GM21447 (cell line): ENCODE results near the gene POLRMT.

Experiments used
- ATAC-seq: cut with Tn5 transposase; IDR thresholded peaks from one replicate; pipeline ENCODE4 v1.9.1; 2021; ENCODE audit not compliant: unreplicated experiment

The POLRMT gene

DNA sequence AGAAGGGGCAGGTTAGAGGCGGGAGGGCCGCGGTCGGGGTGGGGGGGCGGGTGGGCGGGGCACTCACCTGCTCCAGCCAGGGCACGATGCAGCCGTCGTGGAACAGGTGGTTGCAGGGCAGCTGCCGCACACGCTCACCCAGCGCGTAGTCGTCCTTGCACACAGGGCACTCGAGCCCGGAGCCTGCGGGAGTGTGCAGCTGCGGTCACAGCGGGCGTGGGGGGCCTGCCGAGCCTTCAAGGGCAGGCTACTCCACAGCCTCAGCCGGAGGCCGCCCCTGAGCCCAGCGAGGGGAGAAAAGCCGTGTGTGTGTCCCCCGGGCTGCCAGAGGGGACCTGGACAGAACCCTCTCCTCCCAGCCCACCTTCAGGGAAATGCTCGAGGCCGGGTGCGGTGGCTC lies 15.0 kb upstream of the POLRMT start:
- no peak for ATAC-seq

DNA sequence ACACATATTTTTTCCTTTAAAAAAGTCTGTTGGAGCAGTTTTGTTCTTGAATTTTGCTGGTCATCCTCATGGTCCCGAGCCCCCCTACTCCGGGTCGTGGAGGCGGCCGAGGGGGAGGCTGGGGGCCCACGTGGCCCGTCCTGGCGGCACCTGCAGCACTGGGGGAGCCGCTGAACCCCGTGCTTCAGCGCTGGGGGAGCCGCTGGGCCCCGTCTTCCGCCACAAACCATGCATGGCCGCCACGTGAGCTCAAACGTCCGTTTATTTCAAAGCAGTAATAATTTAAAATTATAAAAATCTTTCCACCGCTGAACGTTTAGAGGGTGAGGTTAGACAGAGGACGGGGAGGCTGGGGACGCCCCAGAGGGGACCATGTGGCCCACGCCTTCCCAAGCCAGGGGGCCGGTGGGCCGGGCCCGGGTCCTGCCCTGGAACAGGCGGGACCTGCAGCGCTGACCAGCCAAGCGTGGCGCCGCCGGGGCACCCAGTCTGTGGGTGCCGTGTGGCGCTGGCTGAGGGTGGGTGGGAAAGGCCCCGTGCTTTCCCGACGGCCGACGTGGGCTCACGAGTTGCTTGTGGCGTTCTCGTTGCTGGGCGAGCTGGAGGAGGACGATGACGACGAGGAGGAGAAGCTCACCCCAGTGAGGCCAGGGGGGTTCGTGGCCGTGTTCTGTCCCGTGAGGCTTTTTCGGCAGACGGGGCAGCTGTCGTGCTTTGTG lies 14.4 kb upstream of the POLRMT start:
- ATAC-seq: no peak

DNA sequence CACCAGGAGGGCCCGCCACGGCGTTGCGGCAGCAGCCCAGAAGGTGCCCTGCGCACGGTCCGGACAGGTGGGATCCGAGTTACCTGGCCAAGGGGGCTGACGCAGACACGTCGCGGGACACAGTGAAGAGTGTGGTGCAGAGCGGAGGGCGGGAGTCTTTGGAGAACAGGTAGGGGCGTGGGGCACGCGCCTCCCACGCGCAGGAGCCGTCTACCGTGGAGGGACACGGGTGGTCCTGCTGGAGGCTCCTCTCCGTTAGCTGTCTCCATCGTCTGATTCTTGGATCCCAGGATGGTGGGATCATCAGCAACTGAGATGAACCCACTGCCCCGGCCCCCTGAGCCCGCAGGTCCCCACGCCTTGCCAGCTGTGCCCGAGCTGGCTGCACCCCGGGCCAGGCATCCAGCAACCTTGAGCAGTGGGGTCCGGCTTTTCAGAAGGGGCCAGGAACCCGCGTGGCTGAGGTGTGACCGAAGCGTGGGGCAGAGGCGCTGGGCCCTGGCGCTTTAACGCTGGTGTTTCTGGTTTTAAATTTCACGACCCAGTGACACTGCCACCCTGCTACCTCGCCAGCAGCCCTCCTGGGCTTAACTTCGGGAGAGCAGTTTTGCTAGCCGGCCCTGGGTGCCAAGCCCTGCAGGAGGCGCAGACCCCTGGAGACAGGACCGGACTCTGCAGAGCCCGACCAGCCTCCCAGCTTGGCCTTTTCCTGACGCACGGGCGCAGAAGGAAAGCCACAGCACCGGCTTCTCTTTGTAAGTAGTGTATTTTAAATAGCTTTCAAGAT lies 13.6 kb upstream of the POLRMT start:
- no peak for ATAC-seq

DNA sequence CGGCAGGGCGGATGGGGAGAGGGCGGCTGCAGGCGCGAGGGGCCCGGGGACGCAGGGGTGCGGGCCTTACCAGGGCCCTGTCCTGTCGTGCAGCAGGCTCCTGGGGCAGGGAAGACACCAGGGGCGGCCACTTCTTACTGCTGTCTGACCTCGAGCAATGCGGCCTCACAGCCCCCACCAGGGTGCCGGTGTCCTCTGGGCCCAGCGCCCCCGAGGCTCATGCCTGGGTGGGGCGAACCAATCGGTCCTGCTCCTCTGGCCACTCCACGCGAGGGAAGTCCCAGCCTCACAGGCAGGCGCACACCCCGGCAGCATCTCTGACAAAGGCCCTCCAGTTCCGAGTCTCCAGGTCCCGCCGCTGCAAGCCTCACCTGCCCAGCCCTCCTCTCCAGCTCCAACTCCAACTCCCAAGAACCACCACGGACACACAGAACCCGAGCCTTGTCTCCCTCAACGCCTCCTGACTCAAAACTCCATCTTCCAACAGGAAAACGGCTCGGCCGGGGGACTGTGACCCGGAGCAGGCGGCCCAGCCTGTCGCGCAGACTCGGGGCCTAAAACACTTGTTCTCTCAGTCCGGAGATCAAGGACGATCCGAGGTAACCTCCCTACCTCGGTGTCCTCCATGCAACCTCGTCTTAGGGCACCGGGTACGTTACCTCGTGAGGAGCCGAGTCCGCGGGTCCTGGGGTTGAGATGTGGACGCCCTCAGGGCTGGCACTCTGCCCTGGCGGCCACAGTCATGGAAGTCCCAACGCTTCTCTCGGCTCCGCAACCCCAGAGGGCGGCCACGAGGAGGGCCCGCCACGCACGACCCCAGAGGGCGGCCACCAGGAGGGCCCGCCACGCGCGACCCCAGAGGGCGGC lies 12.8 kb upstream of the POLRMT start:
- no peak for ATAC-seq

DNA sequence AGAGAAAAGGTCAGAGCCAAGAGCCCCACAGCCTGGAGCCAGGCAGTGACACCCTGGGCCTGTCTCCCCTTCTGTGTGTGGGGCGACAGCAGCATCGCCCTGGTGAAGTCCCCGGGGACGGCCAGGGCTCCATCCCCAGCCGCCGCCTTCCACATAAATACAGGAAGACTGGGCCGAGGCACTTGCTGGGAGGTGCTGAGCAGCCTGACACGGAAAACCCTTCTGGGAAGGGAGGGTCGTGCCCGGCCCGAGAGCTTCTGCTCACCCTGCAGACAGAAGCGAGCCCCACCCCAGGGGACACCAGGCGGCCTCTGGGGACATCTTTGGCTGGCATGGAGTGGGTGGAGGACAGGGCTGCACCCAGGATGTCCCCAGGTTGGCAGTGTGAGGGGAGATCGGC lies 11.5 kb upstream of the POLRMT start:
- ATAC-seq: no peak

DNA sequence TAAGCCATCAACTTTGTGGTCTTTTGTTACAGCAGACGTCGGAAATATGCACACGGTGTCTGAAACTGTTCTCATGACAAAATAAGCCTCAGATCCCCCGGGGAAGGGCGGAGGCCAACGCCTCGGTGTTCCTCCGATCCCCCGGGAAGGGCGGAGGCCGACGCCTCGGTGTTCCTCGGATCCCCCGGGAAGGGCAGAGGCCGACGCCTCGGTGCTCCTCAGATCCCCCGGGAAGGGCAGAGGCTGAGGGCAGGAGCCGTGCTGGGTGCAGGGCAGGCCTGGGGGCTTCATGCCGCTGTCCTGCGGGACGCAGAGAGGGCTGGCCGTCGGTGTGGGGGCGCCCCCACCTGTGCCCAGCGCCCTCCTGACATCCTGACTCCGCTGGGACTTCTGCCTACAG lies 11.0 kb upstream of the POLRMT start:
- ATAC-seq: no peak

DNA sequence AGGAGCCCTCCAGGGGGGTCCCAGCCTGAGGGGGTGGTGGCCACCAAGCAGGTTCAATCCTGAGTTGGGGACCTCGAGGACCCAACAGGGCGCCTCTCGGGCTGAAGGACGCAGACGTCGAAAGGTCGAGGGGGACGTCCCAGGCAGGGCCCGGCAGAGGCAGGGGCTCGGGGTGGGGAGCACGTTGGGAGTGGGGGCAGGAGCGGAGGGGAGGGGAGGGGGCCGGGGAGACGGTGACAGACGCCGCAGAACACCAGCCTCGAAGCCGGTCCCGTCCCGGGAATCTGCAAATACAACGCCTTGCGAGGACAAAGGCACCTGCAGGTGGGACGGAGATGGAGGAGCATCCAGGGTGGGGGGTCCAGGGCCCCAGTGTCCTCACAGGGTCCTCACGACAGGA lies 10.4 kb upstream of the POLRMT start:
- ATAC-seq: no peak

DNA sequence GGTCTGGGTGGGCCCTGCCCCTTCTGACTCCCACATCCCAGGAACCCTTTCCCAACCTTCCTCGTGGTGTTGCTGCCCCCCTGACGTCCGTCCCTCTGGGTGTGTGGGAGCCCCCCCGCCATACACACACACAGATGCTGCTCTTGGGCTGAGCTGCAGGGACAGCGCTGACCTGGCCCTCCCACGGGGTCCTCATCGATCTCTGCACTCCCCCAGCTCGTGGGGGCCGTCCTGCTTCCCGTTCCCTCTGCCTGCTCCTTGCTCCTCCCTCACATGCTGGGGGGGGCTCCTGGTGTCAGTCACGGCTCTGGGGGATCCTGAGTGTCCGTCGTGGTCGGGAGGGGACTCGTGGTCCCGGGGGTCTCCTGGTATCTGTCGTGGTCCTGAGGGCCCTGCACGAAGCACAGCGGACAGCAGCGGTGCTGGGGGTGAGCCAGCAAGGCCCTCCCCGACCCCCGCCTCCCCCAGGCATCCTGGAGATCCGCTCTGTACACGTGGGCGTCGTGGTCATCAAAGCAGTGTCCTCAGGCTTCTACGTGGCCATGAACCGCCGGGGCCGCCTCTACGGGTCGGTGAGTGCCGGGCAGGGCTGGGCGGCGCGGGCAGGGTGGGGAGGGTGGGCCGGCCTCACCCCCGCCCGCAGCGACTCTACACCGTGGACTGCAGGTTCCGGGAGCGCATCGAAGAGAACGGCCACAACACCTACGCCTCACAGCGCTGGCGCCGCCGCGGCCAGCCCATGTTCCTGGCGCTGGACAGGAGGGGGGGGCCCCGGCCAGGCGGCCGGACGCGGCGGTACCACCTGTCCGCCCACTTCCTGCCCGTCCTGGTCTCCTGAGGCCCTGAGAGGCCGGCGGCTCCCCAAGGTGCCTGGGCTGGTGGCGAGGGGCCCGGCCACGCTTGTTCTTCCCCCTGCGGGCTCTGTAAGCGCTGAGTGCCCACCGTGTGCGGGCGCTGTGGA lies 9.7 kb upstream of the POLRMT start:
- ATAC-seq: no peak

DNA sequence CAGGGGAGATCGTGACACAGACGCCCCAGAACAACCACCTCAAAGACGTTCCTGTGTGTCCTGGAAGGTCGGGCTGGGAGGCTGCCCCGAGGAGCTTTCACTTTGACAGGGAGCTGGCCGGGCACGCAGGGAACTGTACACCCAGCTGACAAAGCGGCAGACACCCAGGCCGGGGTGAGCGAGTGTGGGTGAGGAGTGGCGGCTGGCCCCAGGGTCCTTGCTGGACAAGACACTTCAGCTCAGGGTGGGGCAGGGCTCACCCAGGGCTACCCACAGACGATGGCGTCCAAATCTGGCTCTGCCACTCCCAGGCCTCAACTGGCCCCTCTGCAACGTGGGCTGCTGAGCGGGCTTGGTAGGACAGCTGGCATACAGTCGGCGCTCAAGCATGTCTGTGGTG lies 8.4 kb upstream of the POLRMT start:
- no peak for ATAC-seq

DNA sequence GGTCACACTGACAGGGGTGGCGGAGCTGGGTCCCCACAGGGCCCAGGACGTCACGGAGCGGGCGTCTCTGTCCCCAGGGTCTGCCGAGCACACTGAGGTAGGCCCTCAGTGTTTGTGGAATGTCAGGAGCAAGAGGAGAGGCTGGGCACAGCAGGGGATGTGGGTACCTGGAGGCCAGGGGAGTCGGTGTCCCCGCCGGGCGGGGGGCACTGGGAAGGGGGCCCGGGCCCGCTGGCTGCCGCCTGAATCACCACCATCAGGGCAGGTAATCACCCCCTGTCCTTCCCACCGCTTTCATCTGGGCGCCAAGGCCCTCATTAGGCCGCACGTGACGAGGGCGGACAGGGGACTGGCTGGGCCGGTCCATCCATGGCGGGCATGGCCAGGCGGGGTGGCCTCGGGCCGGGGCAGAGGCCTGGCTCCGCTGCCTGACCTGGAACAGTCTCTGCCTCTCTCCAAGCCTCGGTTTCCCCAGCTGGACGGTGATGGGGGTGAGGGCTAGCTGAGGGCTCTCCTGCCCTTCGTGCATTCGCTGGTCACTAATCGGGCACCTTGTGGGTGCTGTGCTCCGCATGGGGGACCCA lies 7.4 kb upstream of the POLRMT start:
- ATAC-seq: no peak

DNA sequence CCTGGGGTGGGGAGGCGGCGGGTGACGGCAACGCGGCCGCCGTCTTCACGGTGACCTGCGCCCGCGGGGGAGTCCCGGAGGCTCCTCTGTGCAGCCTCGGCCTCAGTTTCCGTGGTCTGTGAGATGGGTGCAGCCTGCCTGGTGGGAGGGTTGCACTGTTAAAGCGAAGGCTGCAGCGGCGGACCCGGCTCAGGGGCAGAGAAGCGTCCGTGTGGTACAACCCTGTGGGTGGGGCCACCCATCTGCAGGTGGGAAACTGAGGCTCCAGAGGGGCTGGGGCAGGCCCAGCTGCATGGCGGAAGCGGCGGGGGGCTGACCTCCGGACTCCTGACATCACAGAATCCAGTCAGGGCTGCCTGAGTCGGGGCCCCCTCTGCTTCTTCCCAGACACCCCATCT lies 6.8 kb upstream of the POLRMT start:
- no peak for ATAC-seq

DNA sequence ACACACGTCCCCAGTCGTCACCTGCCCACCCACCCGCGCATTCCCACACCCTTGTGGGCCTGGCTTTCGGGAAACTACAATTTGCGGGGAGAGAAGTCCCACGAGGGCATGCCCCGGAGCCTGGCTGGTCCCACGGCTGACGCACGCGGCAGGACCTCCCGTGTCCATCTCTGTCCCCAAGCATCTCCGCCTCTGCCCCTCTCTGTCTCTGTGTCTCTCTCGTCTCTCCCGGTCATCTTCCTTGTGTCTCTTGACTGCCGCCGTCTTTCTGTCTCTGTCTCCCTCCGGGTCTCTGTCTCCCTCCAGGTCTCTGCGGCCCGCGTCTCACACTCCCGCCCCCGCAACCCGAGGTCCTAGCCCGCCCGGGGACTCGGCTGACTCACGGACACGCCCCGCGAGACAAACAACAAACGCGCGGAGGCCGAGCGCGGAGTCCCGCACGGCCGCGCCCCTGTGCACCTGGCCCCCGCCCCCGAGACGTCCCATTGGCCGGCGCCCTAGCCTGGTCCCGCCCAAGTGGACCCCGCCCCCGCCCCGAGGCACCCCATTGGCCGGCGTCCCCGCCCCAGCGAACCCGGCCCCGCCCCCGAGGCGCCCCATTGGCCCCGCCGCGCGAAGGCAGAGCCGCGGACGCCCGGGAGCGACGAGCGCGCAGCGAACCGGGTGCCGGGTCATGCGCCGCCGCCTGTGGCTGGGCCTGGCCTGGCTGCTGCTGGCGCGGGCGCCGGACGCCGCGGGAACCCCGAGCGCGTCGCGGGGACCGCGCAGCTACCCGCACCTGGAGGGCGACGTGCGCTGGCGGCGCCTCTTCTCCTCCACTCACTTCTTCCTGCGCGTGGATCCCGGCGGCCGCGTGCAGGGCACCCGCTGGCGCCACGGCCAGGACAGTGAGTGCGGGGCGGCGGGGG lies 6.2 kb upstream of the POLRMT start, which contains the start of gene FGF22:
TSS of gene FGF22 (plus strand) at position 627 of the 908 bp plus-strand sequence. CDS start at position 674, 47 bp downstream.
- ATAC-seq: no peak

DNA sequence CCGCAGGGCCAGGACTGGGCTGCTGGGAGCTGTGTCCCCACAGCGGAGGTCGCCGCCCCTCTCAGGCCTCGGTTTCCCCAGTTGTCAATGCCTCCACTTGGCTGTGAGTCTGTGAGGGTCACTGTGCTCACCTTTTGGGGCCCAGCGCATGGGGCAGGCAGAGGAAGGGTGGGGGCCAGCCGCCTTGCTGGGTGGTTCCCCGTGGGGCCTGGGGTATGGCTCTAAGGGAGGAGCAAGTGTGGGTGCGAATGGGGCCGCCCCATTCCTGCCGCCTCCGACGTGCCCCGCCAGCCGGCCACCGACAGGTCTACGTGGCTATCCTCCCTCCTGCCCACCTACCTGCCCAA lies 5.5 kb upstream of the POLRMT start:
- no peak for ATAC-seq

DNA sequence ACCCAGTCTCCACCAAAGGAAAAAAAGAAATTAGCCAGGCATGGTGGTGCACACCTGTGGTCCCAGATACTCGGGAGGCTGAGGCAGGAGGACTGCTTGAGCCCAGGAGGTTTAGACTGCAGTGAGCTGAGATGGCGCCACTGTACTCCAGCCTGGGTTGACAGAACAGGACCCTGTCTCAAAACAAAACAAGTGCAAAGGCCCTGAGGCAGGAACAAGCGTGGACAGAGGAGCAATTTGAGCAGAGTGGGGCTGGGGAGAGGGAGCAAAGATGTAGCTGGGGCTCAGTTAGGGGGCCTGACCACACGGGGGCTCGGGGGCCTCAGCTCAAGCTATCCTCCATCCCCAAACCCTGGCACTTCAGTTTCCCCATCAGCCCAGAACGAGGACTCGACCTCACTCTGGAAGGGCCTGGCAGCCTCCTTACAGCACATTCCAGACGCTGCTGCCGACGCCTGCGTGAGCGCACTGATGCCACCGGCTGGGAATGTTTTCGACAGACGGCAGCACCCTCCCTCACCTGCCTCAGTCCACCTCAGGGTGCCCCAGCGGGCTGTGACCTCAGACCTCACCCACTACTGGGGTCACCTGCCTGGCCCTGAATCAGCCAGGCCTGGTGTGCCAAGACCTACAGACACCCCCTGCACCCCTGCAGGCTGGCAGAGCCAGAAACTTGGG lies 1.8 kb upstream of the POLRMT start:
- no peak for ATAC-seq

DNA sequence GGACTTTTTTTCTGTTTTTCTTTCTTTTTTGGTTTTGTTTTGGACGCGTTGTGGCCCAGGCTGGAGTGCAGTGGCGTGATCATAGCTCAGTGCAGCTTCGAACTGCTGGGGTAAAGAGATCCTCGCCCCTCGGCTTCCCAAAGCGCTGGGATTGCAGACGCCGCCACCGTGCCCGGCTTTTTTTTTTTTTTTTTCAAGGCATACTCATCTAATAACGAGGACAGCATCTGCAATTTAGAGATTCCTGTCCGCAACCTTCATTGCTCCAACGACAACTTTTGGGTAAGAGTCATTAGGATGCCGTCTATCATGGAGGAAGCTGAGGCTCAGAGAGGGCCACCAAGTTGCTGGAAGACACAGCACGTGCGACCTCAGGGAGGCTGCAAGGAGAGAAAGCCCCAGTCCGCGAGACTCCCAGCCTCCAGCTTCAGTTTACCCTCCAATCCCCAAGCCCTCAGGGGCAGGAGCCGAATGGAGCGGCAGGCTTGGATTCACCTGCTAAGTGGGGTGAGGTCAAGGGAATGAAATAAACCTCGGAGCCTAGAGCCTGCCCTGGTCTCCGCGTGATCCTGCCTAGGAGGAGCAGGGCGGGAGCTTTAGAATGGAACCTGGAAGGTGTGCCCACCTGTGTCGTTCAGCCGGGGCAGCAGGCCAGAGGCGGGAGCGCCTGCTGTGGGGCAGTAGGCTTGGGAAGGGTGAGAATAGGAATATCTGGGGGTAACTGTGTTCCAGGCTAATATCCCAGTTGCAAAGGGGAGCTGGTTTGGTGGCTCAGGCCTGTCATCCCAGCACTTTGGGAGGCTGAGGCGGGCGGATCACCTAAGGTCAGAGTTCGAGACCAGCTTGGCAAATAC lies 676 bp upstream of the POLRMT start:
- ATAC-seq: no peak

DNA sequence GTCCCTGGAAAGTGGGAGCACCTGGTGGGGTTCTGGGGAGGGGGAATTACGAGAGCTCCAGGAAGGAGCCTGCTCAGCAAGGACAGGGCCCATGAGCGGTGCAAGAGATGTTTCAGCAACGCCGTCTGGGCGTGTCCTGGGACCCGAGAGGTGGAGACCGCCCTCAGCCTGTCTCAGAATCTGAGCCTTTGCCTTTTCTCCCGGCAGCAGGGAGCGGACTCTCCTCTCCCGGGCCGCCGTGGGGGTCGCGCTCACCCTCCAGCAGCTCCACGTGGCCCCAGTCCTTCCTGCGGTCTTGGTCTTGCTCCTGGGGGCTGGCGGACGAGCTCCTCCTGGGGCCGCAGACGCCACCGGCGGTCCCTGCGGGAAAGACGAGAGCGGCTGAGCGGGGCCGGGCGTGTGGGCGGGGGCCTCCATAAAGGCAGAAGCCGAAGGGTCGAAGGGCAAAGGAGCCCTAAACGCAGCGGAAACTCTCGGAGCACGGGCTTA lies 714 bp downstream of the POLRMT start:
- ATAC-seq: peak; percentile 20

DNA sequence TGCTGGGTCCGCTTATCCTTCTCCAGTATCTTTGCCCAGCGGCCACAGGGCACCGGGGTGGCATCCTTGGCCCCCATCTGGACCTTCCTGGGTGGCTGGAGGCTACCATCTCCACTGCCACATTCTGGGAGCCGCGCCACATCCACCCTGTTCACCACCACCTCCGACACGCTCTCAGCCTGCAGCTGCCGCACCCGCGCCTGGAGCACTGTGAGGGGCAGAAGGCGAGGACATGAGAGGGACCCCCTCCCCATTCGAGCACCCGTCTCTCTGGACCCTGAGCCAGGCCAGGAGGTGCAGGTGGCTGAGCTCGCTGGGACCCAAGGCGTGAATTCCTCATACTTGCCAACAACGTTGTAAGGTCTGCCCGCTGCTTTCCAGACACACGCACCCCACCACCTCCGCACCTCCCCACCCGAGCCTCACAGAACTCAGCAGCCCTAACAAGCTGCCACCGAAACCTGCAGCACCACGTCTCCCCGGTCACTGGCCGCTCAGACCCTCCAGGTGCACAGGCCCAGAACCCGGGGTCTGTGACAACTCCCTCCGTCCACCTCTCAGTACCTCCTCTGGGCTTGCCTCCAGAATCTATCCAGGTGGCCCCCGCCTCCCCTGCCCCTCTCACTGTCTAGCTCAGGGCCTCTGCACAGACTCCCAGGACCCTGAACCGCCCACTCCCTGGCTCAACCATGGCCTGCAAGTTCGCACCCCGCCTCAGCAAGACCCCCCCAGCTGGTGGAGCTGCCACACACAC lies 3.2 kb downstream of the POLRMT start:
- no peak for ATAC-seq
